K562 (cell line): ENCODE results near the gene SLC22A15. TPM values are rescaled to one million over a fixed set of nuclear protein-coding genes. Genes with fewer than 3 reads are reported as not detected.

Source experiments
- ATF7 ChIP-seq: fragments of 450-650 bp; IDR thresholded peaks from 2 replicates; pipeline ENCODE4 v1.7.1; 2014; ENCODE audit warnings: mild to moderate bottlenecking, moderate library complexity
- CHD4 ChIP-seq: fragments of 200-600 bp; sonication (generic); IDR thresholded peaks from 3 replicates; pipeline ENCODE4 v1.6.1; 2012; ENCODE audit warnings: low read depth, mild to moderate bottlenecking, mixed read lengths, low read length, inconsistent platforms; ENCODE audit not compliant: insufficient read depth, insufficient replicate concordance, poor library complexity, severe bottlenecking
- E2F3 ChIP-seq: fragments of 250-450 bp; sonication (Bioruptor Pico); IDR thresholded peaks from 2 replicates; pipeline ENCODE4 v1.4.0; 2020; ENCODE audit warnings: mild to moderate bottlenecking
- FOSL1 ChIP-seq: fragments of 200-800 bp; sonication (Bioruptor generic); conservative IDR thresholded peaks from 2 replicates; pipeline ENCODE4 v1.6.1; 2016; ENCODE audit warnings: missing genetic modification characterization, missing compliant biosample characterization
- FOXA3 ChIP-seq, 2 experiments: fragments of 450-650 bp in 1 of 2; sonication (generic) in 1 of 2; formaldehyde crosslinking; IDR thresholded peaks in 1 of 2; conservative IDR thresholded peaks in 1 of 2; 2 replicates each; pipeline versions ENCODE4 v1.4.0 to v1.8.0; 2020 to 2022; ENCODE audit warnings: mild to moderate bottlenecking in 2 of 2, missing genetic modification reagents in 1 of 2
- HNRNPUL1 ChIP-seq: fragments of 200-400 bp; formaldehyde crosslinking; IDR thresholded peaks from 2 replicates; pipeline ENCODE4 v1.6.1; 2017; ENCODE audit warnings: low read length
- IRF2 ChIP-seq: sonication (generic); formaldehyde crosslinking; IDR thresholded peaks from 2 replicates; pipeline ENCODE4 v1.8.1; 2022; ENCODE audit warnings: mild to moderate bottlenecking, missing genetic modification reagents
- JUNB ChIP-seq: fragments of 450-650 bp; formaldehyde crosslinking; conservative IDR thresholded peaks from 2 replicates; pipeline ENCODE4 v1.4.0; 2020; ENCODE audit warnings: mild to moderate bottlenecking
- KLF16 ChIP-seq: IDR thresholded peaks from 2 replicates; pipeline ENCODE4 v1.6.1; 2016; ENCODE audit warnings: antibody characterized with exemption
- NONO ChIP-seq, 2 experiments: fragments of 200-400 bp in 1 of 2; fragments of 450-650 bp in 1 of 2; formaldehyde crosslinking in 1 of 2; IDR thresholded peaks; 2 replicates each; pipeline ENCODE4 v1.6.1; 2017; ENCODE audit warnings: low read depth in 2 of 2, mild to moderate bottlenecking in 2 of 2, moderate library complexity in 2 of 2, low read length in 1 of 2
- PPARD ChIP-seq: fragments of 250-450 bp; sonication (Bioruptor Pico); IDR thresholded peaks from 2 replicates; pipeline ENCODE4 v1.8.0; 2022; ENCODE audit warnings: inconsistent platforms, mild to moderate bottlenecking, moderate library complexity
- RFX1 ChIP-seq: fragments of 450-650 bp; IDR thresholded peaks from 2 replicates; pipeline ENCODE4 v1.6.1; 2016; ENCODE audit warnings: mild to moderate bottlenecking, moderate library complexity
- ZBTB17 ChIP-seq: fragments of 450-650 bp; formaldehyde crosslinking; IDR thresholded peaks from 2 replicates; pipeline ENCODE4 v1.4.0; 2020; ENCODE audit warnings: mild to moderate bottlenecking
- ZNF589 ChIP-seq: fragments of 200-800 bp; sonication (Bioruptor generic); IDR thresholded peaks from 2 replicates; pipeline ENCODE4 v1.6.1; 2016; ENCODE audit warnings: low read depth, missing genetic modification characterization, missing compliant biosample characterization
- polyA plus RNA-seq, 8 experiments: library from polyadenylated mRNA; depleted of rRNA in 4 of 8; stranded (reverse) in 5 of 8; unstranded in 3 of 8; fragments of >200 nt; fragmentation: Nextera tagmentation in 2 of 8; fragmentation: Illumina TruSeq in 1 of 8; extraction: Ambion mirVana in 2 of 8; extraction: Trizol in 1 of 8; gene quantifications; 2 replicates each; pipeline versions ENCODE4 v1.2.1 to v1.2.3, GENCODE V29; 2011 to 2014; ENCODE audit warnings: inconsistent platforms in 1 of 8, missing spikeins in 1 of 8
- total RNA-seq, 7 experiments: library from RNA; depleted of rRNA in 6 of 7; stranded (reverse); fragments of >200 nt in 6 of 7; fragmentation: Illumina TruSeq in 2 of 7; extraction: Trizol in 2 of 7; gene quantifications; 2 replicates each; pipeline versions ENCODE4 v1.2.1 to v1.2.3, GENCODE V29; 2011 to 2021; ENCODE audit warnings: low replicate concordance in 1 of 7
- TF ChIP-seq, protein P1 (sequence below): fragments of 250-450 bp; sonication (Bioruptor Pico); IDR thresholded peaks from 2 replicates; pipeline ENCODE4 v1.8.0; 2022; ENCODE audit warnings: moderate library complexity, mild to moderate bottlenecking, inconsistent platforms
- TF ChIP-seq, protein P2 (sequence below): sonication (generic); formaldehyde crosslinking; IDR thresholded peaks from 2 replicates; pipeline ENCODE4 v1.8.0; 2023; ENCODE audit warnings: mild to moderate bottlenecking, missing genetic modification reagents
- TF ChIP-seq, protein P3 (sequence below): fragments of 450-650 bp; IDR thresholded peaks from 2 replicates; pipeline ENCODE4 v1.6.1; 2014; ENCODE audit warnings: low read depth, mild to moderate bottlenecking, moderate library complexity, borderline replicate concordance
- TF ChIP-seq, protein P4 (sequence below): fragments of 450-650 bp; IDR thresholded peaks from 2 replicates; pipeline ENCODE4 v1.6.1; 2016; ENCODE audit warnings: mild to moderate bottlenecking

Gene SLC22A15
- total and polyA plus RNA-seq, 9 of the 15 experiments (the other 6 are each of a cell fraction or from before 2014, with no cell fraction given), result 0.24 to 2.7 (median 1.2) TPM

DNA sequence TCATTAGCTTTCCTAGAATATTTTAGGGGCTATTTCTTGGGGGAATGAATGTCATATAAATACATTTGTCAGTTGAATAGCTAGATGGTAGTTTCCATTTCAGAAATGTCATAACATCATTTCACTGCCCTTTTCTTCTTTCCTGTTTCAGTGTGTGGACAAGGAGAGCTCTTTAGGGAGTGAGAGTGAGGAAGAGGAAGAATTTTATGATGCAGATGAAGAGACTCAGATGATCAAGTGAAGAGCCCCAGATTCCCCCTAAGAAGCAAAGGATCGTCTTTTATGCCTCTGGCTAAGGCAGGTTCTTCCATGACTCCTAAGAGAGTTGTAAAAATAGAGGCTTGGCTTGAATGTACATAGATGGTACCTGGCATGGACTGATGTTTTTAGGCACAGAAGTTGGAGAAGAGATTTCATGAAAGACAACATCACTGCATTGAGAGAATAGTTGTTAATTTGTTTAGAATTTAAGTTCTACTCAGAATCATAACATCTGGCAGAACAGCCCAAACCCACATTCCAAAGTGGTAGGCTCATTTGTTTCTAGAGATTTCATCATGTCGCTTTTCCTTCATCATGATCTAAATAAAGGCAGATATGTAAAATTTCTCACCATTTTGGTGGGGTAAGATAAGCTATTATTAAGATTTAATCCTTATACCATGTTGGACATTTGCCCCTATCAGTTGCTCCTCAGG, 90.7 kb downstream of the SLC22A15 start (continued):
- TF ChIP-seq, protein P1, sequence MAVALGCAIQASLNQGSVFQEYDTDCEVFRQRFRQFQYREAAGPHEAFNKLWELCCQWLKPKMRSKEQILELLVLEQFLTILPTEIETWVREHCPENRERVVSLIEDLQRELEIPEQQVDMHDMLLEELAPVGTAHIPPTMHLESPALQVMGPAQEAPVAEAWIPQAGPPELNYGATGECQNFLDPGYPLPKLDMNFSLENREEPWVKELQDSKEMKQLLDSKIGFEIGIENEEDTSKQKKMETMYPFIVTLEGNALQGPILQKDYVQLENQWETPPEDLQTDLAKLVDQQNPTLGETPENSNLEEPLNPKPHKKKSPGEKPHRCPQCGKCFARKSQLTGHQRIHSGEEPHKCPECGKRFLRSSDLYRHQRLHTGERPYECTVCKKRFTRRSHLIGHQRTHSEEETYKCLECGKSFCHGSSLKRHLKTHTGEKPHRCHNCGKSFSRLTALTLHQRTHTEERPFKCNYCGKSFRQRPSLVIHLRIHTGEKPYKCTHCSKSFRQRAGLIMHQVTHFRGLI, result peak; percentile 88; the same call in 1 of the 2 replicates
- no peak for TF ChIP-seq ZBTB17 (CRISPR knock-in tag)
- no peak for TF ChIP-seq IRF2
- peak; percentile 70; the same call in 1 of the 2 replicates for TF ChIP-seq ZNF589 (CRISPR knock-in tag)
- TF ChIP-seq FOSL1, result peak; percentile 69
- TF ChIP-seq, protein P2, sequence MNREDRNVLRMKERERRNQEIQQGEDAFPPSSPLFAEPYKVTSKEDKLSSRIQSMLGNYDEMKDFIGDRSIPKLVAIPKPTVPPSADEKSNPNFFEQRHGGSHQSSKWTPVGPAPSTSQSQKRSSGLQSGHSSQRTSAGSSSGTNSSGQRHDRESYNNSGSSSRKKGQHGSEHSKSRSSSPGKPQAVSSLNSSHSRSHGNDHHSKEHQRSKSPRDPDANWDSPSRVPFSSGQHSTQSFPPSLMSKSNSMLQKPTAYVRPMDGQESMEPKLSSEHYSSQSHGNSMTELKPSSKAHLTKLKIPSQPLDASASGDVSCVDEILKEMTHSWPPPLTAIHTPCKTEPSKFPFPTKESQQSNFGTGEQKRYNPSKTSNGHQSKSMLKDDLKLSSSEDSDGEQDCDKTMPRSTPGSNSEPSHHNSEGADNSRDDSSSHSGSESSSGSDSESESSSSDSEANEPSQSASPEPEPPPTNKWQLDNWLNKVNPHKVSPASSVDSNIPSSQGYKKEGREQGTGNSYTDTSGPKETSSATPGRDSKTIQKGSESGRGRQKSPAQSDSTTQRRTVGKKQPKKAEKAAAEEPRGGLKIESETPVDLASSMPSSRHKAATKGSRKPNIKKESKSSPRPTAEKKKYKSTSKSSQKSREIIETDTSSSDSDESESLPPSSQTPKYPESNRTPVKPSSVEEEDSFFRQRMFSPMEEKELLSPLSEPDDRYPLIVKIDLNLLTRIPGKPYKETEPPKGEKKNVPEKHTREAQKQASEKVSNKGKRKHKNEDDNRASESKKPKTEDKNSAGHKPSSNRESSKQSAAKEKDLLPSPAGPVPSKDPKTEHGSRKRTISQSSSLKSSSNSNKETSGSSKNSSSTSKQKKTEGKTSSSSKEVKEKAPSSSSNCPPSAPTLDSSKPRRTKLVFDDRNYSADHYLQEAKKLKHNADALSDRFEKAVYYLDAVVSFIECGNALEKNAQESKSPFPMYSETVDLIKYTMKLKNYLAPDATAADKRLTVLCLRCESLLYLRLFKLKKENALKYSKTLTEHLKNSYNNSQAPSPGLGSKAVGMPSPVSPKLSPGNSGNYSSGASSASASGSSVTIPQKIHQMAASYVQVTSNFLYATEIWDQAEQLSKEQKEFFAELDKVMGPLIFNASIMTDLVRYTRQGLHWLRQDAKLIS (CRISPR knock-in tag), result no peak
- TF ChIP-seq, protein P3, sequence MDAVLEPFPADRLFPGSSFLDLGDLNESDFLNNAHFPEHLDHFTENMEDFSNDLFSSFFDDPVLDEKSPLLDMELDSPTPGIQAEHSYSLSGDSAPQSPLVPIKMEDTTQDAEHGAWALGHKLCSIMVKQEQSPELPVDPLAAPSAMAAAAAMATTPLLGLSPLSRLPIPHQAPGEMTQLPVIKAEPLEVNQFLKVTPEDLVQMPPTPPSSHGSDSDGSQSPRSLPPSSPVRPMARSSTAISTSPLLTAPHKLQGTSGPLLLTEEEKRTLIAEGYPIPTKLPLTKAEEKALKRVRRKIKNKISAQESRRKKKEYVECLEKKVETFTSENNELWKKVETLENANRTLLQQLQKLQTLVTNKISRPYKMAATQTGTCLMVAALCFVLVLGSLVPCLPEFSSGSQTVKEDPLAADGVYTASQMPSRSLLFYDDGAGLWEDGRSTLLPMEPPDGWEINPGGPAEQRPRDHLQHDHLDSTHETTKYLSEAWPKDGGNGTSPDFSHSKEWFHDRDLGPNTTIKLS, result no peak
- no peak for TF ChIP-seq HNRNPUL1
- TF ChIP-seq ATF7, result peak; percentile 64; the same call in 1 of the 2 replicates
- no peak for TF ChIP-seq JUNB (CRISPR knock-in tag)
- TF ChIP-seq NONO (IDR thresholded peaks at IDR 0.05; ENCODE audit: low read depth in 2 of 2, low read length in 1 of 2), result no peak
- no peak for TF ChIP-seq CHD4
- TF ChIP-seq E2F3 (CRISPR knock-in tag), result no peak
- TF ChIP-seq, protein P4, sequence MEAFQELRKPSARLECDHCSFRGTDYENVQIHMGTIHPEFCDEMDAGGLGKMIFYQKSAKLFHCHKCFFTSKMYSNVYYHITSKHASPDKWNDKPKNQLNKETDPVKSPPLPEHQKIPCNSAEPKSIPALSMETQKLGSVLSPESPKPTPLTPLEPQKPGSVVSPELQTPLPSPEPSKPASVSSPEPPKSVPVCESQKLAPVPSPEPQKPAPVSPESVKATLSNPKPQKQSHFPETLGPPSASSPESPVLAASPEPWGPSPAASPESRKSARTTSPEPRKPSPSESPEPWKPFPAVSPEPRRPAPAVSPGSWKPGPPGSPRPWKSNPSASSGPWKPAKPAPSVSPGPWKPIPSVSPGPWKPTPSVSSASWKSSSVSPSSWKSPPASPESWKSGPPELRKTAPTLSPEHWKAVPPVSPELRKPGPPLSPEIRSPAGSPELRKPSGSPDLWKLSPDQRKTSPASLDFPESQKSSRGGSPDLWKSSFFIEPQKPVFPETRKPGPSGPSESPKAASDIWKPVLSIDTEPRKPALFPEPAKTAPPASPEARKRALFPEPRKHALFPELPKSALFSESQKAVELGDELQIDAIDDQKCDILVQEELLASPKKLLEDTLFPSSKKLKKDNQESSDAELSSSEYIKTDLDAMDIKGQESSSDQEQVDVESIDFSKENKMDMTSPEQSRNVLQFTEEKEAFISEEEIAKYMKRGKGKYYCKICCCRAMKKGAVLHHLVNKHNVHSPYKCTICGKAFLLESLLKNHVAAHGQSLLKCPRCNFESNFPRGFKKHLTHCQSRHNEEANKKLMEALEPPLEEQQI, result no peak
- TF ChIP-seq PPARD (CRISPR knock-in tag), result no peak
- no peak for TF ChIP-seq FOXA3 (CRISPR knock-in tag; conservative IDR thresholded peaks at IDR 0.05 in 1 of 2, IDR thresholded peaks at IDR 0.05 in 1 of 2)
- TF ChIP-seq KLF16, result no peak
- no peak for TF ChIP-seq RFX1
